ENCODE data around the gene ITM2B. TPM values are rescaled to one million over a fixed set of nuclear protein-coding genes. Genes with fewer than 3 reads are reported as not detected.

The ITM2B gene
- total RNA-seq, 2 donors from 2014 or later = 436 to 638 TPM

- H3K4me3 ChIP-seq = peak overlapping the region; percentile 66
- H3K36me3 ChIP-seq = no peaks in the 10 kb centered on the region
- ATAC-seq (ENCODE audit: insufficient number of reproducible peaks, low FRiP score, low read depth) (no peak), DNase-seq (ENCODE audit: low spot score) (no peak)
- peaks cover 0 to 7% of the 10 kb centered on the region in 2 donors for H3K4me1 ChIP-seq (ENCODE audit: control insufficient read depth in 1 of 2, low read depth in 2 of 2)
- TF ChIP-seq, protein P1, sequence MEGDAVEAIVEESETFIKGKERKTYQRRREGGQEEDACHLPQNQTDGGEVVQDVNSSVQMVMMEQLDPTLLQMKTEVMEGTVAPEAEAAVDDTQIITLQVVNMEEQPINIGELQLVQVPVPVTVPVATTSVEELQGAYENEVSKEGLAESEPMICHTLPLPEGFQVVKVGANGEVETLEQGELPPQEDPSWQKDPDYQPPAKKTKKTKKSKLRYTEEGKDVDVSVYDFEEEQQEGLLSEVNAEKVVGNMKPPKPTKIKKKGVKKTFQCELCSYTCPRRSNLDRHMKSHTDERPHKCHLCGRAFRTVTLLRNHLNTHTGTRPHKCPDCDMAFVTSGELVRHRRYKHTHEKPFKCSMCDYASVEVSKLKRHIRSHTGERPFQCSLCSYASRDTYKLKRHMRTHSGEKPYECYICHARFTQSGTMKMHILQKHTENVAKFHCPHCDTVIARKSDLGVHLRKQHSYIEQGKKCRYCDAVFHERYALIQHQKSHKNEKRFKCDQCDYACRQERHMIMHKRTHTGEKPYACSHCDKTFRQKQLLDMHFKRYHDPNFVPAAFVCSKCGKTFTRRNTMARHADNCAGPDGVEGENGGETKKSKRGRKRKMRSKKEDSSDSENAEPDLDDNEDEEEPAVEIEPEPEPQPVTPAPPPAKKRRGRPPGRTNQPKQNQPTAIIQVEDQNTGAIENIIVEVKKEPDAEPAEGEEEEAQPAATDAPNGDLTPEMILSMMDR (IDR thresholded peaks at IDR 0.05) = no peak
- H3K9me3 ChIP-seq = peaks cover 6% of the 10 kb centered on the region
- no peaks in the 10 kb centered on the region for H3K27me3 ChIP-seq (replicated peaks; ENCODE audit: insufficient read depth)
- H3K27ac ChIP-seq = no peak overlapping the region
These were observed 86.0 kb downstream of the ITM2B start for GRCh38 chr13:48318821-48319511.

Other genes with a start within 250 kb of the ITM2B start
- 10 to 100 TPM; 34.8 to 87.1 TPM for gene SUCLA2, start 231.9 kb upstream of the ITM2B start, total RNA-seq
- 1 to 10 TPM; 8.8 to 9.7 TPM for gene NUDT15, start 195.5 kb upstream of the ITM2B start, total RNA-seq
- gene MED4, start 138.1 kb upstream of the ITM2B start, total RNA-seq = 10 to 100 TPM; 13.3 to 35.0 TPM
- gene RB1, start 70.5 kb downstream of the ITM2B start, total RNA-seq = 10 to 100 TPM; 26.5 to 48.1 TPM
- 10 to 100 TPM; 24.8 to 46.6 TPM for gene LPAR6, start 179.9 kb downstream of the ITM2B start, total RNA-seq